ENCODE results near the gene CDK12. TPM values are rescaled to one million over a fixed set of nuclear protein-coding genes. Genes with fewer than 3 reads are reported as not detected.

Gene CDK12
- polyA plus RNA-seq, 1 of the 3 experiments (the other 2 are of a cell fraction): 11.6 TPM

- H3K9me2 ChIP-seq: no peaks in the 10 kb centered on the region
- H3K36me3 ChIP-seq (replicated peaks in 1 of 2; ENCODE audit: control insufficient read depth in 1 of 2, insufficient read depth in 2 of 2, low read length in 1 of 2): peaks cover 3 to 21% of the 10 kb centered on the region in 2 experiments
- H2AFZ ChIP-seq (ENCODE audit: low read depth): no peak overlapping the region
- peaks cover 90% of the 10 kb centered on the region for H3K79me2 ChIP-seq (ENCODE audit: insufficient read depth)
- no peaks in the 10 kb centered on the region for H3K9me3 ChIP-seq
- H3K9ac ChIP-seq: 0 out of 2 replicates have a peak overlapping the region, but pooled peaks have one; percentile 28
- POLR2A ChIA-PET: no interaction called here
- no peak overlapping the region for H3K4me3 ChIP-seq (ENCODE audit: low read depth in 2 of 2, low read length in 1 of 2)
- CTCF ChIA-PET: no interaction called here
- H3F3A ChIP-seq (replicated peaks; ENCODE audit: insufficient read depth): peaks cover 22% of the 10 kb centered on the region
- DNase-seq: no peak
- peaks cover 0 to 4% of the 10 kb centered on the region in 2 experiments; a peak in 1 of 4 replicates for H3K4me1 ChIP-seq (ENCODE audit: control insufficient read depth in 1 of 2, insufficient read depth in 2 of 2, low read depth in 1 of 2, low read length in 1 of 2)
- WGBS (ENCODE audit: low lambda C conversion rate): 71% methylated on average over 5 of the region's 5 CpGs
- H3K27ac ChIP-seq (ENCODE audit: low read depth in 2 of 2, low read length in 1 of 2): peak overlapping the region in 1 of 2 experiments; percentile 50; a peak in 2 of 4 replicates
- peak overlapping the region; percentile 12; the same call in 1 of the 2 replicates for H3K4me2 ChIP-seq
- H3K27me3 ChIP-seq (ENCODE audit: insufficient read depth): no peaks in the 10 kb centered on the region
- peaks cover 15% of the 10 kb centered on the region; the same call in 1 of the 2 replicates for H4K20me1 ChIP-seq (ENCODE audit: insufficient read depth)
- no peak for TF ChIP-seq MEF2A (IDR thresholded peaks at IDR 0.05; ENCODE audit: borderline replicate concordance, low read depth)
- TF ChIP-seq RAD21 (IDR thresholded peaks at IDR 0.05; ENCODE audit: low read length): no peak
- no peak for TF ChIP-seq TCF12 (IDR thresholded peaks at IDR 0.05)
- TF ChIP-seq NRF1 (IDR thresholded peaks at IDR 0.05; ENCODE audit: low read depth, low read length): no peak
- 0 out of 2 replicates have a peak, but pooled peaks have one; percentile 29 for TF ChIP-seq TEAD4 (IDR thresholded peaks at IDR 0.05; ENCODE audit: borderline replicate concordance, insufficient read depth)
- TF ChIP-seq, protein P1, sequence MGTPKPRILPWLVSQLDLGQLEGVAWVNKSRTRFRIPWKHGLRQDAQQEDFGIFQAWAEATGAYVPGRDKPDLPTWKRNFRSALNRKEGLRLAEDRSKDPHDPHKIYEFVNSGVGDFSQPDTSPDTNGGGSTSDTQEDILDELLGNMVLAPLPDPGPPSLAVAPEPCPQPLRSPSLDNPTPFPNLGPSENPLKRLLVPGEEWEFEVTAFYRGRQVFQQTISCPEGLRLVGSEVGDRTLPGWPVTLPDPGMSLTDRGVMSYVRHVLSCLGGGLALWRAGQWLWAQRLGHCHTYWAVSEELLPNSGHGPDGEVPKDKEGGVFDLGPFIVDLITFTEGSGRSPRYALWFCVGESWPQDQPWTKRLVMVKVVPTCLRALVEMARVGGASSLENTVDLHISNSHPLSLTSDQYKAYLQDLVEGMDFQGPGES (IDR thresholded peaks at IDR 0.05; ENCODE audit: low read depth, low read length): no peak
- TF ChIP-seq EZH2phosphoT487 (IDR thresholded peaks at IDR 0.05; ENCODE audit: borderline replicate concordance, low read depth): no peak
- TF ChIP-seq NFIC (IDR thresholded peaks at IDR 0.05; ENCODE audit: borderline replicate concordance): no peak
- TF ChIP-seq YY1 (IDR thresholded peaks at IDR 0.05; ENCODE audit: low read depth): no peak
- no peak; a peak in 1 of 4 replicates for TF ChIP-seq EP300 (IDR thresholded peaks at IDR 0.05; ENCODE audit: borderline replicate concordance in 1 of 2, low read depth in 1 of 2, low read length in 1 of 2)
- TF ChIP-seq RCOR1 (IDR thresholded peaks at IDR 0.05; ENCODE audit: low read length): no peak
- TF ChIP-seq ELF1 (IDR thresholded peaks at IDR 0.05): no peak
- no peak for TF ChIP-seq SMC3 (IDR thresholded peaks at IDR 0.05; ENCODE audit: low read depth, low read length)
- TF ChIP-seq SIN3A (IDR thresholded peaks at IDR 0.05; ENCODE audit: borderline replicate concordance, low read depth, low read length): no peak
- TF ChIP-seq GABPA (IDR thresholded peaks at IDR 0.05; ENCODE audit: low read depth): no peak
- peak; percentile 28; the same call in 1 of the 2 replicates for TF ChIP-seq FOSL2 (IDR thresholded peaks at IDR 0.05; ENCODE audit: borderline replicate concordance, low read depth)
- no peak for TF ChIP-seq GATA2 (CRISPR knock-in tag; IDR thresholded peaks at IDR 0.05)
- TF ChIP-seq POLR2AphosphoS5 (IDR thresholded peaks at IDR 0.05; ENCODE audit: low read depth, low read length): no peak
- TF ChIP-seq USF1 (IDR thresholded peaks at IDR 0.05; ENCODE audit: borderline replicate concordance, low read depth): no peak
- TF ChIP-seq RXRA (IDR thresholded peaks at IDR 0.05; ENCODE audit: borderline replicate concordance, low read depth): no peak
- TF ChIP-seq CHD2 (IDR thresholded peaks at IDR 0.05; ENCODE audit: low read length, partially characterized antibody): no peak
- TF ChIP-seq CTCF (IDR thresholded peaks at IDR 0.05): no peak
- no peak for TF ChIP-seq RFX5 (IDR thresholded peaks at IDR 0.05; ENCODE audit: low read length)
- TF ChIP-seq REST (IDR thresholded peaks at IDR 0.05; ENCODE audit: low read depth, low read length): no peak
- peak; percentile 22; the same call in 1 of the 2 replicates for TF ChIP-seq JUND (IDR thresholded peaks at IDR 0.05)
- TF ChIP-seq ZBTB33 (IDR thresholded peaks at IDR 0.05; ENCODE audit: borderline replicate concordance, low read depth): no peak
- no peak for TF ChIP-seq TAF1 (IDR thresholded peaks at IDR 0.05; ENCODE audit: borderline replicate concordance, low read depth, low read length)
These were observed 24.3 kb downstream of the CDK12 start for GRCh38 chr17:39485555-39485954.

All from SK-N-SH (cell line).